Adrenal gland (tissue), 12 donors: ENCODE data around the gene MAP4K1. TPM values are rescaled to one million over a fixed set of nuclear protein-coding genes. Genes with fewer than 3 reads are reported as not detected.
A peak's percentile ranks its signal among the peaks of the same experiment; 100 is the strongest.

Experiments used
- DNase-seq, 7 donors: peaks; one replicate each; pipeline ENCODE4 v3.0.0-alpha.2; 2019 to 2020
- H3K27ac ChIP-seq, 5 donors: fragments of 200-600 bp; sonication (generic) in 4 of 5; 1 replicate in 3 of 5; 2 replicates in 2 of 5; pipeline versions ENCODE4 v1.5.1 to v1.8.0; 2016 to 2020; ENCODE audit warnings: mild to moderate bottlenecking in 1 of 5
- H3K27me3 ChIP-seq: fragments of 200-600 bp; 2 replicates; pipeline ENCODE4 v1.8.0; 2021
- H3K36me3 ChIP-seq, 2 donors: fragments of 200-600 bp; replicated peaks in 1 of 2; 1 replicate in 1 of 2; 2 replicates in 1 of 2; pipeline versions ENCODE4 v1.5.1 to v1.8.0; 2018 to 2022
- H3K4me1 ChIP-seq, 2 donors: fragments of 200-600 bp; replicated peaks in 1 of 2; 1 replicate in 1 of 2; 2 replicates in 1 of 2; pipeline versions ENCODE4 v1.5.1 to v1.8.0; 2018 to 2021
- H3K4me3 ChIP-seq, 4 donors: fragments of 200-600 bp; sonication (generic) in 3 of 4; one replicate each; pipeline ENCODE4 v1.5.1; 2016 to 2018
- H3K9me3 ChIP-seq, 3 donors: fragments of 200-600 bp; sonication (generic) in 1 of 3; replicated peaks in 1 of 3; 1 replicate in 2 of 3; 2 replicates in 1 of 3; pipeline versions ENCODE4 v1.5.1 to v1.8.0; 2016 to 2021
- POLR2A ChIP-seq, 2 donors: fragments of 450-650 bp; IDR thresholded peaks; one replicate each; pipeline ENCODE4 v1.6.1; 2017; ENCODE audit warnings: antibody characterized with exemption in 2 of 2, mild to moderate bottlenecking in 2 of 2, moderate library complexity in 1 of 2
- WGBS, 4 donors: extraction: QIAGEN DNeasy Blood & Tissue Kit in 2 of 4; methylation state at CpG; one replicate each; pipeline versions ENCODE4 v1.1.5 to v1.1.7; 2013 to 2017; 5-methylcytosine and 5-hydroxymethylcytosine counted together
- intact Hi-C, 2 donors: fragments of 100-400 bp; cut with DNase I; formaldehyde crosslinking; loops; one replicate each; pipeline versions ENCODE4 v1.14.1 to v1.15.0; 2022 to 2023
- polyA plus RNA-seq, 3 donors: library from polyadenylated mRNA; stranded (reverse); fragments of 200-250 nt in 2 of 3; fragments of 350-450 nt in 1 of 3; fragmentation: Illumina TruSeq in 1 of 3; extraction: RNeasy Lipid Tissue Mini Kit (QIAGEN cat#74804) in 1 of 3; gene quantifications; one replicate each; pipeline ENCODE4 v1.2.3, GENCODE V29; 2013 to 2014
- total RNA-seq, 9 donors: library from RNA; depleted of rRNA in 4 of 9; stranded (reverse); fragments of >200 nt in 4 of 9; fragments of 120-200 nt in 1 of 9; fragmentation: NEBNext Ultra II Directional in 1 of 9; extraction: Animal tissue kit (Norgen Biotek cat#: 25700) in 1 of 9; gene quantifications; one replicate each; pipeline versions ENCODE4 v1.1.0 to v1.2.4, GENCODE V29; 2013 to 2023
- TF ChIP-seq, protein P1 (sequence below), 6 experiments: fragments of 450-650 bp in 4 of 6; fragments of 200-600 bp in 2 of 6; sonication (generic) in 1 of 6; IDR thresholded peaks; 1 replicate in 5 of 6; 2 replicates in 1 of 6; pipeline versions ENCODE4 v1.5.1 to v1.8.0; 2016 to 2021; ENCODE audit warnings: antibody characterized with exemption in 6 of 6, mild to moderate bottlenecking in 2 of 6, moderate library complexity in 1 of 6
- donor health status: healthy with polysubstance abuse.
- donor health status: Bipolar disorder and iron deficiency.
- donor health status: DM: yes; HTN: yes; CAD: no.
- donor health status: DM: no; HTN: no; CAD: no.
- donor health status: DM: no; HTN: no; CAD: no.
- donor health status: DM: yes; HTN: yes; CAD: no.

The MAP4K1 gene
- total and polyA plus RNA-seq, 12 donors: 1.1 to 12.5 (median 4.1) TPM

DNA sequence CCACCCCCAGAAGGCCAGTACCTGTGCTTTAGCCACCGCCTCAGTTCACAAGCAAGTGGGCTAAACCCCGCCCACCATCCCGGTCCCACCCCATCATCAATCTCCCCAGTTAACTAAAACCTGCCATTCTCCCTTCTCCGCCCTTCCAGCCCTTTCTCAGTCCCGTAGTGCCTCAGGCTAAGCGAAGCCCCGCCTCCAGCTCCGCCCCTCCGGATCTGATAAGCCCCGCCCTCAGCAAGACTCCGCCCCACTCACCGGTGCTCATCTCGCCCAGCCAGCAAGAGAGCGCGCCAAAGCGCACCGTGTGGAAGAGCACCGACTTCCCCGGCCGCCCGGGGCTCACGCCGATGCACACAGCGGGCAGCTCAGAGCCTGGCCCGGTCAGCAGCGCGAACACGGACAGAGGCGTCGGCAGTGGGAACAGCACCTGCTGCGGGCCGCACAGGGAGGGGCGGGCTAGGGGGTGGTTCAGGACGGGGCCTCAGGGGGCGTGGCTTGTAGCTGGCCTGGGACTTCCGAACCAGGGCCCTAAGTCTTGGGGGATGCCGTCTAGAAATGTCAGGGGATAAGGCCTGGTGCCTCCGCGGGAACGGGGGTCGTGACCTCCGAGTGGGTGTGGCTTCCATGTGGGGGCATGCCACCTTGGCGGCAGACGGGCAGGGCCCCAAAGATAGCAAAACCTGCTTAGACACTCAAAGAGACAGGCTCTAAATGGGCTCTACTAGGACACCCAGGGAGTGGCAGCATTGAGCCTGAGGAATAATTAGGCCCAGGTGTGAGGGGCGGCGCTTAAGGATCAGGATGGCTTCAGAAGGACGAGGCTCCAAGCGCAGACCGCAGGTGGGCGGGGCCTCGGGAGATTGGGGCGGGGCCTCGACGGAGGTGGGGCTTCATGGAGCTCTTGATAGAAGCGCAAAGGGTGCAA is 21.4 kb downstream of the MAP4K1 start:
- no peaks in the 10 kb centered on the region for H3K4me1 ChIP-seq
- TF ChIP-seq POLR2A (IDR thresholded peaks at IDR 0.05): no peak
- TF ChIP-seq, protein P1, sequence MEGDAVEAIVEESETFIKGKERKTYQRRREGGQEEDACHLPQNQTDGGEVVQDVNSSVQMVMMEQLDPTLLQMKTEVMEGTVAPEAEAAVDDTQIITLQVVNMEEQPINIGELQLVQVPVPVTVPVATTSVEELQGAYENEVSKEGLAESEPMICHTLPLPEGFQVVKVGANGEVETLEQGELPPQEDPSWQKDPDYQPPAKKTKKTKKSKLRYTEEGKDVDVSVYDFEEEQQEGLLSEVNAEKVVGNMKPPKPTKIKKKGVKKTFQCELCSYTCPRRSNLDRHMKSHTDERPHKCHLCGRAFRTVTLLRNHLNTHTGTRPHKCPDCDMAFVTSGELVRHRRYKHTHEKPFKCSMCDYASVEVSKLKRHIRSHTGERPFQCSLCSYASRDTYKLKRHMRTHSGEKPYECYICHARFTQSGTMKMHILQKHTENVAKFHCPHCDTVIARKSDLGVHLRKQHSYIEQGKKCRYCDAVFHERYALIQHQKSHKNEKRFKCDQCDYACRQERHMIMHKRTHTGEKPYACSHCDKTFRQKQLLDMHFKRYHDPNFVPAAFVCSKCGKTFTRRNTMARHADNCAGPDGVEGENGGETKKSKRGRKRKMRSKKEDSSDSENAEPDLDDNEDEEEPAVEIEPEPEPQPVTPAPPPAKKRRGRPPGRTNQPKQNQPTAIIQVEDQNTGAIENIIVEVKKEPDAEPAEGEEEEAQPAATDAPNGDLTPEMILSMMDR (IDR thresholded peaks at IDR 0.05): no peak
- 20 to 42% (median 29%) methylated on average over 22 to 55 of the region's 55 CpGs for WGBS, 4 donors
- H3K27me3 ChIP-seq: no peaks in the 10 kb centered on the region
- intact Hi-C loops: no loop called here
- H3K27ac ChIP-seq: no peak overlapping the region
- no peaks in the 10 kb centered on the region for H3K36me3 ChIP-seq
- peak; percentile 22 to 69 (median 50) for DNase-seq
- H3K4me3 ChIP-seq: peak overlapping the region in 1 of 4 donors; percentile 28
- H3K9me3 ChIP-seq: no peaks in the 10 kb centered on the region

DNA sequence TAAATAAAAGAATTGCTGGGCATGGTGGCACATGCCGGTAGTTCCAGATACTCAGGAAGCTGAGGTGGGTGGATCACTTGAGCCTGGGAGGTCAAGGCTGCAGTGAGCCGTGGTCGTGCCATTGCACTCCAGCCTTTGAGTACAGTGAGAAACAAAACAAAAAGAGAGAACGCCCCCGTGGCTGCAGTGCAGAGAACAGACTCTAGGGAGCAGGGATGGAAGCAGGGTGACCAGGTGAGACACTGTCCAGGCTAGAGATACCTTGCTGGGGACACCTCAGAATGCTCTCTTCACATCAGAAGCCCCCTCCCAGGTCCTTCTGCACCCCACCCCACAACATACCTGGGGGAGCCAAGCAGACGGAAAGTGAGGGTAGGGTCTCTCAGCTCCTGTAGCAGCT is 24.8 kb downstream of the MAP4K1 start:
- Histone ChIP-seq H3K9me3 (no peaks in the 10 kb centered on the region), H3K36me3 (no peaks in the 10 kb centered on the region), H3K4me1 (no peaks in the 10 kb centered on the region), H3K27ac (no peak overlapping the region), H3K27me3 (no peaks in the 10 kb centered on the region), H3K4me3 (no peak overlapping the region)
- DNase-seq: no peak
- intact Hi-C loops: no loop called here
- 55 to 65% (median 59%) methylated on average over 5 to 6 of the region's 6 CpGs for WGBS, 4 donors
- no peak for TF ChIP-seq POLR2A (IDR thresholded peaks at IDR 0.05)
- TF ChIP-seq, protein P1 (IDR thresholded peaks at IDR 0.05): no peak

DNA sequence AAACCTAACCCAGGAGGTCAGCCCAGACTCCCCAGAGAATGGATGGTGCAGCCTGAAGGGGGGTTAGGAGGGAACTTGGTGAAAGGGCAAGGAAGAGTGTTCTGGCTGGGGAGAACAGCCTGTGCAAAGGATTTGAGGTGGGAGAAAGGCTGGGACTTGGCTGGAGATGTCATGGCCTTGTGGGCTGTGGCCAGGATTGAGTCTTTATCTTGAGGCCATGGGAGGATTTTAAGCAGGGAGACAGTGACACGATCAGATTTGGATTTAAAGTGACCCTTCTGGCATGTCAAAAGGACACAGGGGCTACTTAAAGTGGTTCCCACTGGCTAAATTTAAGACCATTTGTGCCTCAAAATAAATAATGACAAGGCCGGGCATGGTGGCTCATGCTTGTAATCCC is 29.7 kb downstream of the MAP4K1 start:
- H3K9me3 ChIP-seq: no peaks in the 10 kb centered on the region
- H3K36me3 ChIP-seq: no peaks in the 10 kb centered on the region
- no peak overlapping the region for H3K27ac ChIP-seq
- no peaks in the 10 kb centered on the region for H3K4me1 ChIP-seq
- no peak for DNase-seq
- H3K4me3 ChIP-seq: no peak overlapping the region
- TF ChIP-seq POLR2A (IDR thresholded peaks at IDR 0.05): no peak
- TF ChIP-seq, protein P1 (IDR thresholded peaks at IDR 0.05): no peak
- 43 to 71% (median 64%) methylated on average over 2 of the region's 2 CpGs for WGBS, 4 donors
- no peaks in the 10 kb centered on the region for H3K27me3 ChIP-seq
- intact Hi-C loops: no loop called here

DNA sequence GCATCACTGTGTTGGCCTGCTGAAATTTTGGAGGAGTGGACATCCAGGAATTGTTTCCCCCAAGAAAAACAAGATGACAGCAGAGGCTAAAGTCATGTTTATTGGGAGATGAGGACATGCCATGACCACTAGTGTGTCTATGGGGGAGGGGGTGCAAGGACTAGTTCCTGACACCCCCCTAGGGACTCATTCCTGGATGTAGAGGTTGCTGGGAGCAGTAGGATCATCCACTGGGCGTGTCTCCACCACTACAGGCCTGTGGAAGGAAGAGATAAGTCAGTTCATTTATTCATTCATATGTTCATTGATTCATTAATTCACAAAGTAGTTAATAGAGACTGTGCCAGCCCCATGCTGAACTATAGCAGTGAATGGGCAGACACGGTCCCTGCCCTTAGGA is 30.2 kb downstream of the MAP4K1 start:
- intact Hi-C loops: no loop called here
- TF ChIP-seq, protein P1 (IDR thresholded peaks at IDR 0.05): no peak
- Histone ChIP-seq H3K36me3 (no peaks in the 10 kb centered on the region), H3K4me1 (no peaks in the 10 kb centered on the region), H3K27me3 (no peaks in the 10 kb centered on the region), H3K9me3 (no peaks in the 10 kb centered on the region), H3K4me3 (no peak overlapping the region), H3K27ac (no peak overlapping the region)
- DNase-seq: no peak
- 90 to 95% (median 92%) methylated on average over 2 of the region's 2 CpGs for WGBS, 4 donors
